HG02571 (cell line): ENCODE results near the gene RARS2.
"Not testable (repeated sequence)": the region's sequence is repeated elsewhere in the genome, so short reads cannot be mapped to it uniquely, and the experiment has no call there.

Experiments
- ATAC-seq: cut with Tn5 transposase; IDR thresholded peaks from one replicate; pipeline ENCODE4 v1.9.1; 2021; ENCODE audit warnings: mild to moderate bottlenecking, moderate library complexity; ENCODE audit not compliant: unreplicated experiment

The RARS2 gene

DNA sequence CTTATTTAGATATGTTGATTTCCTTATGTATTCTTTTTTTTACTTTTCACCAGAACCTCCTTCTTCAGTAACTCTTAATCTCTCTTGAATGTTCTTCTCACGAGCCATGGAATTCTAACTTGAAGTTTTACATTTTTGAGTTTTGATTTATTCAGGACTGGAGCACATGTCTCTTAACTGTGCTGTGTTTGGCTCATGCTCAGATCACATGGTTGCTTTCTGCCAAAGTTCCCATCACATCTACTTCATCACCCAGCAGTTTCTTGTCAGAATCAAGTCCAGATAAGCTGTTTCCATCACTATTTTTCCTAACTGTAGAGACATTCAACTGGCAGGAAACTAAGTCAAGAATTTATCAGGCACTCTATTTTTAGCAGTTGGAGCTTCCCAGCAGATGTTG, 85.3 kb downstream of the RARS2 start:
- ATAC-seq = no peak

DNA sequence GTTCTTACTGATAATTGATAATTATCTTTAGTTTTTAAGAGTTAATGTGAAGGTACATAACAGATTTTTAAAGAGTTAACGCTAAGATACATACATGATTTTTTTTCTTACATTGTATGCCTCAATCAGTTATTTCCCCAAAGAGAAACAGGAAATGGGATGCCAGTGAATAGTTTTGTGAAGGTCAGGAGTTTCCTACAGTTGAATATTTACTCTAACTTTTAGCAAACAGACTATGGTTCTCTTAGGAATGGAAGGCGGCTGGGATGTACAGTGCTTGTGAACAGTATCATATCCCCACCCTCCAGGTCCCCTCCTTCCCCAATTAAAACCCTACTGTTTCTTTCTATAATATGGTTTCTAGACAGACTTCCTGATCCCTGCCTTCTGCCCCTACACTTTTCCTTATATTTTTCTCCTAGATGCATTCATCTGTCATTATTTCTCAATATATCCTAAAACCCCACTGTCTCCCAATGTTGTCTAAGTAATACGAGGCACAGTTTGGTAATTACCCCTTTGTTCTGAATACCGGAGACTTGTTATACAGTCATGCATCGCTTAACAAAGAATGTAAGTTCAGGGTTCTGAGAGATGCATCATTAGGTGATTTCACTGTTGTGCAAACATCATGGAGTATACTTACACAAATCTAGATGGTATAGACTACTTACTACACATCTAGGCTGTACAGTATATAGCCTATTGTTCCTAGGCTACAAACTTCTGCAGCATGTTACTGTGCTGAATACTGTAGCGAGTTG, 87.8 kb downstream of the RARS2 start:
- ATAC-seq = no peak

DNA sequence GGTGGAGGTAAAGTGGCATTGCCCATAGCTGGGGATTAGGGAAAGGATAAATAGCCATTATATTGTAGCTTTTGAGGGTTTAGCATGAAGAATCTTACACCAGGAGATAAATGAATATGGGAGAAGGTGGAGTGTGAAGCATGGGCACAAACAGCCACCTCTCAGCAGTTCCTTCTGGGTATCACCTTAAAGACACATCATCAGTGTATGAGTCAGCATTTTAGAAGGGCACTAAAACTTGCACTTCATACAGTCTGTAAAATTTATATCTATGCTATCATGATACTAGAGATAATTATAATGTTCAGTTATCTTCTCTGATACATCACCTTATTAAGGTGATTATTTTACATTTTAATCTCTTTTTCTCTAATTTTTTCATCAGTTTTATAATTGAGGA, 91.7 kb downstream of the RARS2 start:
- ATAC-seq = no peak

DNA sequence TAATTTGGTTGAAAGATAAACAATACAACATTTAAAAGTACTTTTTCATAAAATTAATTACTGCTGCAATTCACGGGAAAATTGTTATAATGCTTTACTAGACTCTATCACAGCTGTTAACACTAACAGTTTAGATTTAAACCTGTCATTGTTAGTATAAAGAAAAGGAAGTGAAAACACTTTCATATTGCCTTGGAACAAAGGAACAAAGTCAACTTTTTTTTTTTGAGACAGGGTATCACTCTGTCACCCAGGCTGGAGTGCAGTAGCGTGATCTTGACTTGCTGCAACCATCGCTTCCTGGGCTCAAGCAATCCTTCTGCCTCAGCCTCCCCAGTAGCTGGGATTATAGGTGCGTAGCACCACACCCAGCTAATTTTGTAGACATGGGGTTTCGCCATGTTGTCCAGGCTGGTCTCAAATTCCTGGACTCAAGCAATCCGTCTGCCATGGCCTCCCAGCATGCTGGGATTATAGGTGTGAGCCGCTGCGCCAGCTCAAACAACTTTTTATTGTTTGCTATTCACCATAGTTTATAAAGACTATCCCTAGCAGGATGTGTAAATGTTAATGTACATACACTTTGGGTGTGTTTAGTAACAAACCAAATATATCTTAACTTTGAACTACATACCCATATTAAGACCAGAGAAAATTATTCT, 94.9 kb downstream of the RARS2 start:
- ATAC-seq = no peak

DNA sequence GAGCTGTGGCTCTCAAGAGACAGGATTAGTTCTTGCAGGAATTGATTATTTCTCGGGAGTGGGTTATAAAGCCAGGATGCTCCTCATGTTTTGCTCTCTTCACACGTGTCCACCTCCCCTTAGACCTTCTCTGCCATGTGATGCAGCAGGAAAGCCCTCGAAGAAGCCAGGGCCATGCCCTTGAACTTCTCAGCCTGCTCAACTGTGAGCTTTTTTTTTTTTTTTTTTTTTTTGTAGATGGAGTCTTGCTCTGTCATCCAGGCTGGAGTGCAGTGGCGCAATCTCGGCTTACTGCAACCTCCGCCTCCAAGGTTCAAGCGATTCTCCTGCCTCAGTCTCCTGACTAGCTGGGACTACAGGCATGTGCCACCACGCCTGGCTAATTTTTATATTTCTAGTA, 100.5 kb downstream of the RARS2 start:
- not testable (repeated sequence) for ATAC-seq

DNA sequence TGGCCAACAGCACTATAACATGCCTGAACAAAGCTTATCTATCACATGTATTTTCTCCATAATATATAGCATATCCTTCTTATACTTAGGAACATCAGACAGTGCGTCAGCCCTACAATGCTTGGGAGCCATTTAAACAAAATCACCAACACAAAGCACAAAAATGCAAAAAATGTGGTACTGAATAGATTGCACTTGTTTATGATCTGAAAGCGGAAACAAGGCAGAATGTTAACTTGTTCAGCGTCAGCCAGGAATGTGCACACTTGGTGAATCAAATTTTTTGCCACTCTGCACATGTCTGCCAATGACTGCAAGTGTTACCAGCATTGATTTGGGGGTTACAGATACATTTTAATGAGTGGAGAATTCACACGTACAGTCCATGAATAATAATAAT, 102.2 kb downstream of the RARS2 start:
- no peak for ATAC-seq

DNA sequence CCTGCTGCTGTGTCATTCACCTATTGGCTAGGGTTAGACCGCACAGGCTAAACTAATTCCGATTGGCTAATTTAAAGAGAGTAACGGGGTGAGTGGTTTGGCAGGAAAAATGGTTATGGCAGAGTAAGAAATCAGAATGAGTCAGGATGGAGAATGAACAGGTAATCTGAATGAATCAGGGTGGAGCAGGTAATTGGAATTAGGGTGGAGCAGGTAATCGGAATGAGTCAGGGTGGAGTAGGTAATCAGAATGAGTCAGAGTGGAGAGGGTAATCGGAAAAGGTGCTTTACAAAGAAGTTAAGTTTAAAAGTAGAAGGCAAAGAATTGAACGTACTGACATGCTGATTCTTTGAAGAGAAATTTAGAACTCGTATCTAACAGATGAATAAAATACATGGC, 105.3 kb downstream of the RARS2 start:
- ATAC-seq = no peak

DNA sequence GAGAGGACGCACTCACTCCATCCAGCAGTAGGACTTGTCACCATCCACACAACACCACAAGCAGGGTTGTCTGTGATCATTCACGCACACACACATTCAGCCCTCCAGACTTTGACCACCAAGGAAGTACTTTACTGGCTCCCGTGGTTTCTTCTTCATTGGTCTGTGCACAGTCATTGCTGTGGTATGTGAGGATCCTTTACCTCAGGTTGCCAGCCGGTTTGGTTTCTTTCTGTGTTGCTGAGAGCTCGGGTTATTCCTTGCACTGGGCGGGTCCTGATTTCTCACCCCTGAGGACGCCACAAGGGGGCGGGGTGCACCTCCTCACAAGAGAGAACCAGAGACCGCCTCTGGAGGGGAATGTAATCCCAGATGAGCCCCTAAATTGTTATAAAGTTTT, 105.9 kb downstream of the RARS2 start:
- ATAC-seq = no peak

DNA sequence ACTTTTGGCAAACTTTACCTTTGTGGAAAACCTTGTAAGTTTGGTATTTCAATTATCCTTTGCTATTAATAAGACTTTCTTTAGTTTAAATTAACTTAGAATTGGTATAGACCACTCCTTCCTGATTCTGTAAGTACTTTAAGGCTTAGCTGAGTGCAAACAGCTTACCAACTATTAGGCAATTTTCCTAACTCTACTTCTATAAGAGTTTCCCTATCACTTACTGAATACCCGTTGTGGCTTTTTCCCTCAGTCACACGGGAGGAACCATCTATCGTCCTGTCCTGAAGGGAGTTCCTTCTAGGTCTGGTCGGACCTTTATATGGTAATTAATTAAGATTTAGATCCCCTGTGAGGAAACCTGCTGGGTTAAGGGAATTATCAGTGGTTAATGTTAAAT, 107.4 kb downstream of the RARS2 start:
- no peak for ATAC-seq

DNA sequence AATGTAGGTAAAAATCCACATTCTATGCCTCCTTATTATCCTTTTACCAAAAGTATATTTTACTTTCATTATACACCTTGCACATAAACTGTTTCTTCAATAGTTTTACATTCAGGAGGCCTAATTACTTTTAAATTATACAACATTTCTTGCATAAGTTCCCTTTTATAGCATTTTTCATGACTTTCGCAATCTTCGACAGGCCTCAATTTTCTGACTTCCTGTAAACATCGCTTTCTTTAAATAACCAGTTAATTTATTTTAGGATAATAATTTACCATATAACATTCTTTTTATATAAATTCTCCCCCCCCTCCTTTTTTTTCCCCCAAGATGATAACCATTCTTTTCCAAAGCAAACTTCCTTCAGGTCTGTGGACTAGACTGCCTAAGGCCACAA, 107.9 kb downstream of the RARS2 start:
- no peak for ATAC-seq

DNA sequence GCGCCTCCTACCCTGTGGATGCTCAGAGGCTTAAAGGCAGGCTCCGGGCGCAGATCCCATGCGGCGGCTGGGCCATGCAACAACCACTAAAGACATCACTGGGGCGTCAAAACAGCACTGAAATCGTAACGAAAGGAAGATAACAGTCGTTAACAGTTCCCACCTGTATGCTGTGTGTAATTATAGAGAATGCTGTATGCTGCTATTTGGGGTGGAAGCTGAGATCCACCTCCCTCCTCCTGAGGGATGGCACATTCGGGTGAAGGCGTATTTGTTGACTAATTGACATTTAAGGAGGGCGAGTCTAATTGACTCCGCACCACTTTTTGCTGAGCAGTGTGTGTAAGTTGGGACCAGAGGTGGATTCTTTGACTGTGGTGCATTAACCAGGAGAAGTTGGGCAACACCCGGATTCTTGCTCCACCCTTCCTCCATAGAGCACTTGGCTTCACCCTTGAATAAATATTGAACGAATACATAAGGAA, 116.3 kb downstream of the RARS2 start:
- peak; percentile 67 for ATAC-seq

DNA sequence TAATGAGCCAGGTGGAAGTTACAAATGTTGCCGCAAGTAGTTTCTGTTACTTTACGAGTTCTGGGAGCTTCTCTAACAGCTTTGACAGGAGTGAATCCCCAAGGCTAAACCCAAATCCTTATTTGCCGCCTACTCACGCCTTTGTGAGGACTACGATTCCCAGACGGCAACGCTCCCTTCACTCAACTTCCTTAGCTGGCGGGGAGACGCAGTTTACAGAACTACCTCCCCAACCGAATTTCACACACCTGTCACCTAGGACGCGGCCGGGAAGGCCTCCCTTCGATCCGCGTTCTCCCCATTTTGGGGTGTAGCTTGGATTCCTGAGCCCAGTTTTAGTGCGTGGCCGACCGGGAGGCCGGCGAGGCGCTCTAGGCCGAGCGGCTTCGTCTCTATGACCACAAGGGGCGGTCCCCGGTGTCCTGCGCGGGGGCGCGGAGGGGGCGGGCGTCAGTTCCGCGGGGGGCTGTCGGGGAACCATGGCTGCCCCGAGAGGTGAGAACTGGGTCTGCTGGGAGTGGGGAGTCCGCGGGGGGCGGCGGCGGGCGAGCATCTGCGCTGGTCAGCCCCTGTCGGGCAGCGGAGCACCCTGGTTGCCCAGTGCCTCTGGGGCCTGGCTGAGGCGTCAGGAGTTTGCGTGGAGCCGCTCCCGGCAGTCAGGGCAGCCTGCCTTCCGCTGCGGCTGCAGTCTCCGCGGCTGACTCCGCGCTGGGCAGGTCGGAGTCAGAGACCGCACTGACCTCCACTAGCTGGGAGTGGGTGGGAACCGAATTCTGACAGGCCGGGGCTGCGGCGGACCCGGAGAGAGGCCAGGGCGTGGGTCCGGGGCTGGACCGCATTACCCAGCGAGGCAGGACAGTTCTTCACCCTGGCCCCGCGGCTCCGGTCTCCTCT, 117.0 kb downstream of the RARS2 start, which contains the start of gene SLC35A1:
TSS of gene SLC35A1 (plus strand) at position 450 of the 894 bp plus-strand sequence. CDS start at position 480, 30 bp downstream.
- peak; percentile 96 for ATAC-seq

DNA sequence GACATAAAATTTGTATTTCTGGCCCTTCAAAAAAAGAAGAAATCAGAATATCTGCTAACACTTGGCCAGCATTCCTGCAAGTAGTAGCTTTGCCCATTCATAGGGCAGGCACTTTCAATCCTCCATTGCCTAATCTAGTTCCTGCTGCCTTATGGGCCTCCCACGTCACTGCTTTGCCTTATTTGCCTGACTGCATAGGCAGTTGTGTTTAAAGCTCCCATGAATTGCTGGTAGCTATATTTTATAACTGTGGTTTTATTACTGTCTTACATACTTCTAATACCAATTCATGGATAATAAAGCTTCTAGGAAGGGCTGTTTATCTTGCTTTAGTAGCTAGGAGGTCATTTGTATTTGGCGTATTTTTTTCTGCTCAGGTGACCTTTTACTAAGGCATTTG, 124.7 kb downstream of the RARS2 start:
- ATAC-seq = no peak
